HepG2 (cell line): ENCODE measurements around the gene FUBP3. TPM values are rescaled to one million over a fixed set of nuclear protein-coding genes. Genes with fewer than 3 reads are reported as not detected.

Experiments
- BORCS8-MEF2B ChIP-seq: sonication (generic); formaldehyde crosslinking; IDR thresholded peaks from 2 replicates; pipeline ENCODE4 v1.8.0; 2022; ENCODE audit warnings: mild to moderate bottlenecking, missing genetic modification reagents
- CEBPG ChIP-seq: IDR thresholded peaks from 2 replicates; pipeline ENCODE4 v1.6.1; 2016
- CREB1 ChIP-seq, 2 experiments: fragments of 450-650 bp in 1 of 2; IDR thresholded peaks; 2 replicates each; pipeline ENCODE4 v1.6.1; 2016 to 2017; ENCODE audit warnings: control low read depth in 1 of 2, mild to moderate bottlenecking in 1 of 2, missing compliant biosample characterization in 1 of 2, missing genetic modification characterization in 1 of 2
- ISL2 ChIP-seq: sonication (generic); formaldehyde crosslinking; IDR thresholded peaks from 2 replicates; pipeline ENCODE4 v1.5.0; 2020; ENCODE audit warnings: missing genetic modification reagents
- JUND ChIP-seq: sonication (generic); formaldehyde crosslinking; IDR thresholded peaks from 2 replicates; pipeline ENCODE4 v1.8.0; 2022; ENCODE audit warnings: mild to moderate bottlenecking, missing genetic modification reagents
- KDM4B ChIP-seq: sonication (generic); formaldehyde crosslinking; IDR thresholded peaks from 2 replicates; pipeline ENCODE4 v1.4.0; 2020; ENCODE audit warnings: missing genetic modification reagents
- KLF16 ChIP-seq, 2 experiments: sonication (generic) in 1 of 2; formaldehyde crosslinking in 1 of 2; IDR thresholded peaks; 2 replicates each; pipeline versions ENCODE4 v1.6.1 to v1.8.0; 2016 to 2023; ENCODE audit warnings: missing genetic modification reagents in 2 of 2, missing compliant biosample characterization in 1 of 2
- MED8 ChIP-seq: sonication (generic); formaldehyde crosslinking; IDR thresholded peaks from 2 replicates; pipeline ENCODE4 v1.8.1; 2023; ENCODE audit warnings: mild to moderate bottlenecking, missing genetic modification reagents; ENCODE audit not compliant: insufficient replicate concordance
- MEF2D ChIP-seq: sonication (generic); formaldehyde crosslinking; IDR thresholded peaks from 2 replicates; pipeline ENCODE4 v1.5.1; 2020; ENCODE audit warnings: mild to moderate bottlenecking, missing genetic modification reagents
- MIER2 ChIP-seq: IDR thresholded peaks from 2 replicates; pipeline ENCODE4 v1.6.1; 2016; ENCODE audit warnings: missing biosample characterization, missing genetic modification reagents
- NFRKB ChIP-seq: fragments of 450-650 bp; IDR thresholded peaks from 2 replicates; pipeline ENCODE4 v1.6.1; 2017
- NR2C2 ChIP-seq: sonication (generic); formaldehyde crosslinking; IDR thresholded peaks from 2 replicates; pipeline ENCODE4 v1.4.0; 2020; ENCODE audit warnings: missing genetic modification reagents, mild to moderate bottlenecking, moderate library complexity, borderline replicate concordance
- PCBP1 ChIP-seq: fragments of 200-400 bp; formaldehyde crosslinking; IDR thresholded peaks from 2 replicates; pipeline ENCODE4 v1.6.1; 2017; ENCODE audit warnings: mild to moderate bottlenecking, low read depth, low read length, borderline replicate concordance
- PHF21A ChIP-seq: sonication (generic); formaldehyde crosslinking; IDR thresholded peaks from 2 replicates; pipeline ENCODE4 v1.5.0; 2020; ENCODE audit warnings: mild to moderate bottlenecking, missing genetic modification reagents
- RARA ChIP-seq: IDR thresholded peaks from 2 replicates; pipeline ENCODE4 v1.6.1; 2016; ENCODE audit warnings: missing genetic modification reagents, missing compliant biosample characterization
- SATB2 ChIP-seq: sonication (generic); formaldehyde crosslinking; IDR thresholded peaks from 2 replicates; pipeline ENCODE4 v1.5.0; 2020; ENCODE audit warnings: missing genetic modification reagents
- SIX1 ChIP-seq: sonication (generic); formaldehyde crosslinking; IDR thresholded peaks from 2 replicates; pipeline ENCODE4 v1.4.0; 2020; ENCODE audit warnings: missing genetic modification reagents, borderline replicate concordance
- SMARCC2 ChIP-seq: fragments of 450-650 bp; IDR thresholded peaks from 2 replicates; pipeline ENCODE4 v1.6.1; 2017; ENCODE audit warnings: antibody characterized with exemption, mild to moderate bottlenecking
- SNAPC2 ChIP-seq: sonication (generic); formaldehyde crosslinking; IDR thresholded peaks from 2 replicates; pipeline ENCODE4 v1.8.1; 2022; ENCODE audit warnings: mild to moderate bottlenecking, missing genetic modification reagents
- STAG1 ChIP-seq: sonication (generic); formaldehyde crosslinking; IDR thresholded peaks from 2 replicates; pipeline ENCODE4 v1.4.0; 2020; ENCODE audit warnings: missing genetic modification reagents
- THYN1 ChIP-seq: sonication (generic); formaldehyde crosslinking; IDR thresholded peaks from 2 replicates; pipeline ENCODE4 v1.8.1; 2023; ENCODE audit warnings: low read depth, mild to moderate bottlenecking, moderate library complexity, missing genetic modification reagents, borderline replicate concordance
- ZFP36L2 ChIP-seq: sonication (generic); formaldehyde crosslinking; IDR thresholded peaks from 2 replicates; pipeline ENCODE4 v1.4.0; 2020; ENCODE audit warnings: missing genetic modification reagents
- ZFY ChIP-seq: sonication (generic); formaldehyde crosslinking; IDR thresholded peaks from 2 replicates; pipeline ENCODE4 v1.4.0; 2020; ENCODE audit warnings: missing genetic modification reagents
- ZMYM4 ChIP-seq: sonication (generic); formaldehyde crosslinking; IDR thresholded peaks from 2 replicates; pipeline ENCODE4 v1.8.1; 2023; ENCODE audit warnings: mild to moderate bottlenecking, missing genetic modification reagents
- ZNF253 ChIP-seq: sonication (generic); formaldehyde crosslinking; IDR thresholded peaks from 2 replicates; pipeline ENCODE4 v1.8.0; 2022; ENCODE audit warnings: mild to moderate bottlenecking, missing genetic modification reagents, borderline replicate concordance
- ZNF264 ChIP-seq: sonication (generic); formaldehyde crosslinking; IDR thresholded peaks from 2 replicates; pipeline ENCODE4 v1.4.0; 2020; ENCODE audit warnings: missing genetic modification reagents
- ZNF331 ChIP-seq: sonication (generic); formaldehyde crosslinking; IDR thresholded peaks from 2 replicates; pipeline ENCODE4 v1.4.0; 2020; ENCODE audit warnings: missing genetic modification reagents
- ZNF460 ChIP-seq: sonication (generic); formaldehyde crosslinking; IDR thresholded peaks from 2 replicates; pipeline ENCODE4 v1.5.1; 2020; ENCODE audit warnings: missing genetic modification reagents, mild to moderate bottlenecking, borderline replicate concordance
- ZNF629 ChIP-seq: sonication (generic); formaldehyde crosslinking; conservative IDR thresholded peaks from 2 replicates; pipeline ENCODE4 v1.5.0; 2020; ENCODE audit warnings: missing genetic modification reagents
- ZNF644 ChIP-seq: IDR thresholded peaks from 2 replicates; pipeline ENCODE4 v1.6.1; 2016; ENCODE audit warnings: low read depth
- polyA plus RNA-seq, 8 experiments: library from polyadenylated mRNA; depleted of rRNA in 3 of 8; stranded (reverse) in 7 of 8; unstranded in 1 of 8; fragments of >200 nt; fragmentation: Illumina TruSeq in 4 of 8; extraction: Trizol in 4 of 8; gene quantifications; 2 replicates each; pipeline versions ENCODE4 v1.2.1 to v1.2.3, GENCODE V29; 2011 to 2016; ENCODE audit warnings: low read depth in 4 of 8, missing spikeins in 1 of 8, mixed read lengths in 1 of 8; ENCODE audit not compliant: insufficient read depth in 1 of 8
- total RNA-seq, 5 experiments: library from RNA; depleted of rRNA; stranded (reverse); fragments of >200 nt; fragmentation: Illumina TruSeq; extraction: Trizol; gene quantifications; 2 replicates each; pipeline ENCODE4 v1.2.3, GENCODE V29; 2016; ENCODE audit warnings: low read depth in 1 of 5
- TF ChIP-seq, protein P1 (sequence below): sonication (generic); formaldehyde crosslinking; IDR thresholded peaks from 2 replicates; pipeline ENCODE4 v1.5.0; 2020; ENCODE audit warnings: mild to moderate bottlenecking, missing genetic modification reagents

FUBP3 gene
- total and polyA plus RNA-seq, 2 of the 13 experiments (the other 11 are each of a cell fraction or from before 2014, with no cell fraction given) = 28.7 to 40.0 TPM

DNA sequence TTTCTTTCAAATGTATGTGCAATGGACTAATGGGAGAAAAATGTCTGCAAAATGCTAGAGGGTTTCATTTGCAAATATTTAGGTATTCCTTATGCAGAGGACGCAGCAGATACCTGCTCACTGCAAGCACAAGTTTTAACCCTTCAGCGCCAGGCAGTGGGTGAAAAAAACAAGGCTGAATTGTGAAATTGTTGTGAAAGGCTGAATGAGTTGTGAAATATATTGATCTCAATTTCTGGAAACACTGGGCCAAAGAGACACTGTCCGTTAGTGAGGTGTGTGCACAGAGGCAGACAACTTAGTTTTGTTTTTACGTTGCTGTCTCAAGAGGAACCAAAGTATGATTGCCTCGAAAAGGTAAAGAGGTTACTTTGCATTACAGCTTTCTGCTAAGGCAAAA lies 18.8 kb downstream of the FUBP3 start (continued):
- TF ChIP-seq, protein P1, sequence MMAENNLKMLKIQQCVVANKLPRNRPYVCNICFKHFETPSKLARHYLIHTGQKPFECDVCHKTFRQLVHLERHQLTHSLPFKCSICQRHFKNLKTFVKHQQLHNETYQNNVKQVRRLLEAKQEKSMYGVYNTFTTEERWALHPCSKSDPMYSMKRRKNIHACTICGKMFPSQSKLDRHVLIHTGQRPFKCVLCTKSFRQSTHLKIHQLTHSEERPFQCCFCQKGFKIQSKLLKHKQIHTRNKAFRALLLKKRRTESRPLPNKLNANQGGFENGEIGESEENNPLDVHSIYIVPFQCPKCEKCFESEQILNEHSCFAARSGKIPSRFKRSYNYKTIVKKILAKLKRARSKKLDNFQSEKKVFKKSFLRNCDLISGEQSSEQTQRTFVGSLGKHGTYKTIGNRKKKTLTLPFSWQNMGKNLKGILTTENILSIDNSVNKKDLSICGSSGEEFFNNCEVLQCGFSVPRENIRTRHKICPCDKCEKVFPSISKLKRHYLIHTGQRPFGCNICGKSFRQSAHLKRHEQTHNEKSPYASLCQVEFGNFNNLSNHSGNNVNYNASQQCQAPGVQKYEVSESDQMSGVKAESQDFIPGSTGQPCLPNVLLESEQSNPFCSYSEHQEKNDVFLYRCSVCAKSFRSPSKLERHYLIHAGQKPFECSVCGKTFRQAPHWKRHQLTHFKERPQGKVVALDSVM (CRISPR knock-in tag) = 0 out of 2 replicates have a peak, but pooled peaks have one; percentile 25
- TF ChIP-seq JUND (CRISPR knock-in tag) (peak; percentile 52; the same call in 1 of the 2 replicates), ZFP36L2 (CRISPR knock-in tag) (no peak), SIX1 (CRISPR knock-in tag) (peak; percentile 76), THYN1 (CRISPR knock-in tag) (no peak), MEF2D (CRISPR knock-in tag) (peak; percentile 70; the same call in 1 of the 2 replicates), NFRKB (no peak), CREB1 (IDR thresholded peaks at IDR 0.05) (no peak), CREB1 (CRISPR knock-in tag; IDR thresholded peaks at IDR 0.05) (peak; percentile 69), STAG1 (CRISPR knock-in tag) (peak; percentile 15; the same call in 1 of the 2 replicates), PHF21A (CRISPR knock-in tag) (peak; percentile 71), ZNF253 (CRISPR knock-in tag) (no peak), SMARCC2 (no peak), BORCS8-MEF2B (CRISPR knock-in tag) (peak; percentile 63; the same call in 1 of the 2 replicates), ZMYM4 (CRISPR knock-in tag) (peak; percentile 60; the same call in 1 of the 2 replicates), ZNF629 (CRISPR knock-in tag) (0 out of 2 replicates have a peak, but pooled peaks have one; percentile 15), RARA (CRISPR knock-in tag) (peak; percentile 73), CEBPG (CRISPR knock-in tag) (peak; percentile 96), ZNF644 (no peak), SNAPC2 (CRISPR knock-in tag) (0 out of 2 replicates have a peak, but pooled peaks have one; percentile 65), ZFY (peak; percentile 46; the same call in 1 of the 2 replicates), PCBP1 (no peak), MED8 (CRISPR knock-in tag) (no peak), ZNF264 (CRISPR knock-in tag) (peak; percentile 28; the same call in 1 of the 2 replicates), KLF16 (CRISPR knock-in tag; IDR thresholded peaks at IDR 0.05) (peak in 1 of 2 experiments; percentile 94; a peak in 2 of 4 replicates), NR2C2 (CRISPR knock-in tag) (peak; percentile 78), SATB2 (0 out of 2 replicates have a peak, but pooled peaks have one; percentile 40), KDM4B (CRISPR knock-in tag) (0 out of 2 replicates have a peak, but pooled peaks have one; percentile 46), ZNF331 (CRISPR knock-in tag) (peak; percentile 89), ISL2 (peak; percentile 86), ZNF460 (CRISPR knock-in tag) (peak; percentile 16; the same call in 1 of the 2 replicates), MIER2 (CRISPR knock-in tag) (peak; percentile 35; the same call in 1 of the 2 replicates)
